Psoas muscle (tissue), 8 donors: Measurements from ENCODE around the gene NBEA. TPM values are rescaled to one million over a fixed set of nuclear protein-coding genes. Genes with fewer than 3 reads are reported as not detected.

Experiments used
- ATAC-seq, 4 donors: fragments of 200-7000 bp; cut with Tn5 transposase; one replicate each; pipeline ENCODE4 v1.9.1; 2020; ENCODE audit warnings: moderate library complexity in 3 of 4, mild to moderate bottlenecking in 2 of 4
- DNase-seq, 2 donors: peaks; one replicate each; pipeline ENCODE4 v3.0.0-alpha.2; 2020
- H3K27ac ChIP-seq: fragments of 200-600 bp; one replicate; pipeline ENCODE4 v1.8.0; 2022
- H3K27me3 ChIP-seq, 3 donors: fragments of 200-600 bp in 1 of 3; one replicate each; pipeline versions ENCODE4 v1.6.1 to v1.8.0; 2013 to 2022; ENCODE audit warnings: low read length in 2 of 3, mild to moderate bottlenecking in 2 of 3, moderate library complexity in 1 of 3; ENCODE audit not compliant: insufficient read depth in 3 of 3
- H3K36me3 ChIP-seq, 2 donors: fragments of 200-600 bp in 1 of 2; one replicate each; pipeline versions ENCODE4 v1.6.1 to v1.8.0; 2013 to 2022; ENCODE audit warnings: low read depth in 1 of 2, mild to moderate bottlenecking in 1 of 2, moderate library complexity in 1 of 2; ENCODE audit not compliant: insufficient read depth in 1 of 2
- H3K4me1 ChIP-seq: fragments of 200-600 bp; one replicate; pipeline ENCODE4 v1.8.0; 2022
- H3K4me3 ChIP-seq: fragments of 200-600 bp; one replicate; pipeline ENCODE4 v1.8.0; 2022; ENCODE audit warnings: mild to moderate bottlenecking
- H3K9me3 ChIP-seq: fragments of 200-600 bp; one replicate; pipeline ENCODE4 v1.8.0; 2022
- CTCF ChIP-seq: fragments of 200-600 bp; IDR thresholded peaks from one replicate; pipeline ENCODE4 v1.8.0; 2022; ENCODE audit warnings: antibody characterized with exemption
- WGBS, 3 donors: extraction: QIAGEN DNeasy Blood & Tissue Kit; methylation state at CpG; one replicate each; pipeline versions ENCODE4 v1.1.6 to v1.1.7; 2013; 5-methylcytosine and 5-hydroxymethylcytosine counted together
- intact Hi-C, 2 donors: fragments of 100-400 bp; cut with DNase I; formaldehyde crosslinking; loops; one replicate each; pipeline versions ENCODE4 v1.11.0 to v1.14.2; 2022
- polyA plus RNA-seq, 3 donors: library from polyadenylated mRNA; stranded (reverse); fragments of 200-250 nt; gene quantifications; one replicate each; pipeline ENCODE4 v1.2.3, GENCODE V29; 2013
- total RNA-seq, 4 donors: library from RNA; stranded (reverse); fragmentation: NEBNext Ultra II Directional in 2 of 4; extraction: Animal tissue kit (Norgen Biotek cat#: 25700) in 2 of 4; gene quantifications; one replicate each; pipeline versions ENCODE4 v1.2.1 to v1.2.4, GENCODE V29; 2021 to 2023
- donor health status: healthy with polysubstance abuse.
- donor health status: DM: no; HTN: no; CAD: no; lungs with moderate emphysema.
- donor health status: Bipolar disorder and iron deficiency.
- donor health status: healthy.
- donor health status: DM: yes; HTN: yes; CAD: no.
- donor health status: DM: no; HTN: no; CAD: no.
- donor health status: DM: no; HTN: no; CAD: no.
- donor health status: DM: yes; HTN: yes; CAD: no.

The NBEA gene
- total and polyA plus RNA-seq, 7 donors = 0.99 to 5.3 (median 1.5) TPM

GRCh38 chr13:35514061-35514477, 572.0 kb downstream of the NBEA start:
- TF ChIP-seq CTCF = no peak

GRCh38 chr13:35514801-35515502, 572.9 kb downstream of the NBEA start:
- no peak for TF ChIP-seq CTCF
- Histone ChIP-seq H3K27ac (no peak overlapping the region), H3K27me3 (no peaks in the 10 kb centered on the region), H3K4me3 (no peak overlapping the region), H3K4me1 (no peaks in the 10 kb centered on the region), H3K9me3 (no peaks in the 10 kb centered on the region), H3K36me3 (no peaks in the 10 kb centered on the region)
- 71 to 76% (median 72%) methylated on average over 6 of the region's 6 CpGs for WGBS, 3 donors
- DNase-seq (no peak), ATAC-seq (no peak)
- intact Hi-C loops = no loop called here

More at GRCh38 chr13:35514061-35514477, 572.0 kb downstream of the NBEA start:
- ATAC-seq = no peak
- WGBS, 3 donors = 81 to 89% (median 84%) methylated on average over 7 of the region's 7 CpGs
- no peaks in the 10 kb centered on the region for H3K27me3 ChIP-seq
- DNase-seq = no peak
- no peak overlapping the region for H3K4me3 ChIP-seq
- intact Hi-C loops = no loop called here
- H3K4me1 ChIP-seq = no peaks in the 10 kb centered on the region
- no peak overlapping the region for H3K27ac ChIP-seq
- no peaks in the 10 kb centered on the region for H3K36me3 ChIP-seq
- no peaks in the 10 kb centered on the region for H3K9me3 ChIP-seq

- H3K27me3 ChIP-seq = no peaks in the 10 kb centered on the region
- H3K4me3 ChIP-seq = no peak overlapping the region
- intact Hi-C loops = no loop called here
- DNase-seq = no peak
- H3K4me1 ChIP-seq = no peaks in the 10 kb centered on the region
- no peaks in the 10 kb centered on the region for H3K36me3 ChIP-seq
- ATAC-seq = no peak
- 76 to 85% (median 76%) methylated on average over 5 of the region's 5 CpGs for WGBS, 3 donors
- H3K9me3 ChIP-seq = no peaks in the 10 kb centered on the region
- no peak overlapping the region for H3K27ac ChIP-seq
- TF ChIP-seq CTCF = no peak
These were observed 576.4 kb downstream of the NBEA start for GRCh38 chr13:35518337-35518946.

GRCh38 chr13:35524171-35524570, 582.1 kb downstream of the NBEA start:
- 40 to 65% (median 47%) methylated on average over 3 of the region's 3 CpGs for WGBS, 3 donors
- ATAC-seq (no peak), DNase-seq (no peak)
- no peak for TF ChIP-seq CTCF
- Histone ChIP-seq H3K27me3 (no peaks in the 10 kb centered on the region), H3K4me1 (no peaks in the 10 kb centered on the region), H3K27ac (no peak overlapping the region), H3K9me3 (no peaks in the 10 kb centered on the region), H3K4me3 (no peak overlapping the region), H3K36me3 (no peaks in the 10 kb centered on the region)
- intact Hi-C loops = no loop called here
